K562 (cell line): ENCODE results near the gene CENPQ.

ENCODE experiments used
- CTCF ChIP-seq, 3 experiments: IDR thresholded peaks in 2 of 3; conservative IDR thresholded peaks in 1 of 3; 2 replicates each; pipeline ENCODE4 v1.5.1; 2011 to 2012; ENCODE audit warnings: low read length in 3 of 3, mild to moderate bottlenecking in 3 of 3, control low read depth in 2 of 3, improper control_type of control experiment in 1 of 3, inconsistent platforms in 1 of 3, low read depth in 1 of 3, mixed read lengths in 1 of 3, moderate library complexity in 1 of 3; ENCODE audit not compliant: insufficient read depth in 2 of 3
- E2F6 ChIP-seq, 2 experiments: IDR thresholded peaks; 2 replicates each; pipeline ENCODE4 v1.6.1; 2011; ENCODE audit warnings: borderline replicate concordance in 1 of 2, control low read depth in 1 of 2, low read depth in 1 of 2, low read length in 1 of 2, mild to moderate bottlenecking in 1 of 2, mixed read lengths in 1 of 2, moderate library complexity in 1 of 2; ENCODE audit not compliant: insufficient read depth in 1 of 2, insufficient read length in 1 of 2, poor library complexity in 1 of 2, severe bottlenecking in 1 of 2; ENCODE audit errors: extremely low read depth in 1 of 2
- EZH2 ChIP-seq: IDR thresholded peaks from 2 replicates; pipeline ENCODE4 v1.6.1; 2012; ENCODE audit warnings: low read depth, mild to moderate bottlenecking, inconsistent platforms, low read length, borderline replicate concordance
- PATZ1 ChIP-seq: fragments of 250-450 bp; sonication (Bioruptor Pico); IDR thresholded peaks from 2 replicates; pipeline ENCODE4 v1.5.0; 2020; ENCODE audit warnings: mild to moderate bottlenecking, borderline replicate concordance
- POLR2A ChIP-seq: fragments of 450-650 bp; conservative IDR thresholded peaks from 2 replicates; pipeline ENCODE4 v1.6.1; 2016

GRCh38 chr6:49506569-49507111, 43.5 kb downstream of the CENPQ start:
- TF ChIP-seq POLR2A: no peak
- TF ChIP-seq E2F6 (IDR thresholded peaks at IDR 0.05; ENCODE audit: borderline replicate concordance in 1 of 2, extremely low read depth in 1 of 2, insufficient read depth in 1 of 2, insufficient read length in 1 of 2, low read depth in 1 of 2, low read length in 1 of 2, poor library complexity in 1 of 2, severe bottlenecking in 1 of 2): no peak
- TF ChIP-seq EZH2: no peak
- no peak for TF ChIP-seq PATZ1 (CRISPR knock-in tag)
- TF ChIP-seq CTCF (IDR thresholded peaks at IDR 0.05 in 2 of 3, conservative IDR thresholded peaks at IDR 0.05 in 1 of 3; ENCODE audit: insufficient read depth in 2 of 3, low read depth in 1 of 3, low read length in 3 of 3): no peak
